GM12878 (cell line): ENCODE measurements around the gene ITPR2. TPM values are rescaled to one million over a fixed set of nuclear protein-coding genes. Genes with fewer than 3 reads are reported as not detected.
A peak's percentile ranks its signal among the peaks of the same experiment; 100 is the strongest.

Experiments used
- ATAC-seq: fragments of 200-7000 bp; cut with Tn5 transposase; 3 replicates; pipeline ENCODE4 v1.9.1; 2020; ENCODE audit warnings: mild to moderate bottlenecking, moderate library complexity
- Bru-seq: library from RNA; stranded (reverse); fragments of 400-500 nt; gene quantifications from one replicate; lab custom pipeline; 2021; lab: Mats Ljungman, UMichigan
- BruChase-seq, 2 experiments: library from RNA; stranded (reverse); fragments of 400-500 nt; gene quantifications; one replicate each; lab custom pipeline; 2021; lab: Mats Ljungman, UMichigan
- BruUV-seq: library from RNA; stranded (reverse); fragments of 400-500 nt; replicated peaks from 2 replicates; lab custom pipeline; 2021; lab: Mats Ljungman, UMichigan
- CTCF ChIA-PET: fragments of 300-600 bp; sonication (Branson Sonifier 250); formaldehyde crosslinking; extraction: SDS; loops from one replicate; lab custom pipeline; 2021; ENCODE audit warnings: inconsistent platforms; lab: Yijun Ruan, JAX
- POLR2A ChIA-PET: fragments of 350-600 bp; formaldehyde crosslinking; extraction: SDS; loops from one replicate; lab custom pipeline; 2021; ENCODE audit warnings: inconsistent platforms; lab: Charles Lee
- RAD21 ChIA-PET: fragments of 300-600 bp; sonication (Branson Sonifier 250); formaldehyde crosslinking; loops from one replicate; lab custom pipeline; 2023; ENCODE audit warnings: antibody characterized with exemption; ENCODE audit not compliant: unreplicated experiment; lab: Charles Lee
- SMC1A ChIA-PET: fragments of 300-600 bp; sonication (Branson Sonifier 250); formaldehyde crosslinking; loops from one replicate; lab custom pipeline; 2023; ENCODE audit not compliant: unreplicated experiment, uncharacterized antibody; lab: Charles Lee
- DNase-seq: peaks from one replicate; pipeline ENCODE4 v3.0.0-alpha.2; 2011; ENCODE audit warnings: low read depth, low spot score
- FAIRE-seq: peaks from 3 replicates; lab custom pipeline; 2011; peaks lifted over from hg19 to GRCh38; lab: Jason Lieb, UNC
- H2AFZ ChIP-seq: 2 replicates; pipeline ENCODE4 v1.6.0; 2011; ENCODE audit warnings: low read depth, low read length, control low read depth; ENCODE audit not compliant: control insufficient read depth
- H3K27ac ChIP-seq: 2 replicates; pipeline ENCODE4 v1.5.1; 2011; ENCODE audit warnings: control low read depth; ENCODE audit not compliant: control insufficient read depth, insufficient read depth
- H3K27me3 ChIP-seq, 2 experiments: replicated peaks in 1 of 2; 2 replicates each; pipeline versions ENCODE4 v1.6.0 to v1.6.1; 2011; ENCODE audit warnings: low read length in 1 of 2; ENCODE audit not compliant: control insufficient read depth in 2 of 2, insufficient read depth in 2 of 2
- H3K36me3 ChIP-seq, 2 experiments: 2 replicates each; pipeline ENCODE4 v1.5.1; 2011; ENCODE audit warnings: low read length in 1 of 2; ENCODE audit not compliant: control insufficient read depth in 2 of 2, insufficient read depth in 2 of 2
- H3K4me1 ChIP-seq: 2 replicates; pipeline ENCODE4 v1.6.1; 2011; ENCODE audit warnings: mild to moderate bottlenecking, low read length, moderate library complexity, mixed read lengths; ENCODE audit not compliant: control insufficient read depth, insufficient read depth
- H3K4me2 ChIP-seq: 2 replicates; pipeline ENCODE4 v1.6.0; 2011; ENCODE audit warnings: control low read depth; ENCODE audit not compliant: control insufficient read depth, insufficient read depth
- H3K4me3 ChIP-seq: fragments of 200-600 bp; sonication (generic); 2 replicates; pipeline ENCODE4 v1.5.1; 2016
- H3K79me2 ChIP-seq: 2 replicates; pipeline ENCODE4 v1.6.0; 2011; ENCODE audit warnings: low read length; ENCODE audit not compliant: control insufficient read depth, insufficient read depth
- H3K9ac ChIP-seq: 2 replicates; pipeline ENCODE4 v1.8.0; 2011; ENCODE audit warnings: low read length, control low read depth, mixed read lengths; ENCODE audit not compliant: control insufficient read depth, insufficient read depth
- H3K9me3 ChIP-seq: replicated peaks from 3 replicates; pipeline ENCODE4 v1.5.1; 2011; ENCODE audit warnings: mild to moderate bottlenecking, low read length; ENCODE audit not compliant: control insufficient read depth, insufficient read depth
- H4K20me1 ChIP-seq: 2 replicates; pipeline ENCODE4 v1.6.0; 2011; ENCODE audit not compliant: control insufficient read depth, insufficient read depth
- CBX5 ChIP-seq: sonication (generic); IDR thresholded peaks from 2 replicates; pipeline ENCODE4 v1.6.1; 2016; ENCODE audit warnings: low read depth, moderate library complexity, mild to moderate bottlenecking, inconsistent platforms
- ETV6 ChIP-seq, 2 experiments: fragments of 450-650 bp in 1 of 2; IDR thresholded peaks in 1 of 2; conservative IDR thresholded peaks in 1 of 2; 2 replicates each; pipeline ENCODE4 v1.6.1; 2014; ENCODE audit warnings: antibody characterized with exemption in 1 of 2, borderline replicate concordance in 1 of 2, low read depth in 1 of 2, mild to moderate bottlenecking in 1 of 2, moderate library complexity in 1 of 2
- HDAC6 ChIP-seq: fragments of 200-600 bp; sonication (generic); IDR thresholded peaks from one replicate; pipeline ENCODE4 v1.8.0; 2017; ENCODE audit warnings: antibody characterized with exemption; ENCODE audit not compliant: unreplicated experiment
- MAX ChIP-seq: IDR thresholded peaks from 2 replicates; pipeline ENCODE4 v1.6.1; 2012; ENCODE audit warnings: low read depth, low read length, improper control_type of control experiment
- NFXL1 ChIP-seq: fragments of 450-650 bp; IDR thresholded peaks from 2 replicates; pipeline ENCODE4 v1.6.1; 2017; ENCODE audit warnings: antibody characterized with exemption, mild to moderate bottlenecking, borderline replicate concordance
- NR2C2 ChIP-seq: IDR thresholded peaks from 2 replicates; pipeline ENCODE4 v1.6.1; 2011; ENCODE audit warnings: borderline replicate concordance, low read depth; ENCODE audit not compliant: control insufficient read depth, insufficient read length
- PKNOX1 ChIP-seq: fragments of 450-650 bp; IDR thresholded peaks from 2 replicates; pipeline ENCODE4 v1.6.1; 2016; ENCODE audit warnings: mild to moderate bottlenecking
- SMAD1 ChIP-seq: fragments of 450-650 bp; IDR thresholded peaks from 2 replicates; pipeline ENCODE4 v1.6.1; 2018; ENCODE audit warnings: mild to moderate bottlenecking, low read depth; ENCODE audit not compliant: partially characterized antibody
- SPI1 ChIP-seq: IDR thresholded peaks from 2 replicates; pipeline ENCODE4 v1.6.1; 2011; ENCODE audit warnings: low read depth, mild to moderate bottlenecking, low read length, moderate library complexity, borderline replicate concordance; ENCODE audit not compliant: insufficient read depth
- SUPT20H ChIP-seq: IDR thresholded peaks from 2 replicates; pipeline ENCODE4 v1.6.1; 2011; ENCODE audit warnings: low read depth, mild to moderate bottlenecking, low read length, moderate library complexity, borderline replicate concordance; ENCODE audit not compliant: control insufficient read depth
- TAF1 ChIP-seq: IDR thresholded peaks from 2 replicates; pipeline ENCODE4 v1.6.1; 2011; ENCODE audit warnings: mild to moderate bottlenecking, low read depth, low read length, borderline replicate concordance
- WGBS: methylation state at CpG from one replicate; pipeline ENCODE4 v1.1.6; 2016; ENCODE audit warnings: low lambda C conversion rate; ENCODE audit not compliant: insufficient replicate concordance, insufficient coverage; ENCODE audit errors: missing lambda C conversion rate; 5-methylcytosine and 5-hydroxymethylcytosine counted together
- in situ Hi-C: fragments of 300-500 bp; cut with MboI; formaldehyde crosslinking; loops from 9 replicates; pipeline ENCODE4 v1.14.3; 2018; ENCODE audit warnings: mixed read lengths
- intact Hi-C: fragments of 100-400 bp; cut with micrococcal nuclease; formaldehyde crosslinking; loops from one replicate; pipeline ENCODE4 v1.14.2; 2022; ENCODE audit not compliant: unreplicated experiment
- long read RNA-seq, 2 experiments: library from polyadenylated mRNA; unstranded; transcript quantifications; one replicate each; pipeline ENCODE4 v2.0.0, GENCODE V29; 2019 to 2020
- polyA minus RNA-seq, 3 experiments: library from RNA; depleted of rRNA, polyadenylated mRNA; stranded (reverse); fragments of >200 nt; gene quantifications; 2 replicates each; pipeline ENCODE4 v1.2.3, GENCODE V29; 2011
- polyA plus RNA-seq, 11 experiments: library from polyadenylated mRNA; depleted of rRNA in 4 of 11; unstranded in 6 of 11; stranded (reverse) in 5 of 11; fragments of >200 nt; fragmentation: Nextera tagmentation in 4 of 11; fragmentation: Illumina TruSeq in 1 of 11; extraction: Ambion mirVana in 4 of 11; extraction: Trizol in 1 of 11; gene quantifications; 1 replicate in 1 of 11; 2 replicates in 10 of 11; pipeline versions ENCODE4 v1.2.1 to v1.2.3, GENCODE V29; 2011 to 2016; ENCODE audit warnings: inconsistent platforms in 2 of 11, missing spikeins in 2 of 11, low read depth in 1 of 11
- total RNA-seq, 4 experiments: library from RNA; depleted of rRNA in 3 of 4; stranded (reverse); fragments of >200 nt in 3 of 4; fragmentation: Illumina TruSeq in 1 of 4; extraction: Trizol in 1 of 4; gene quantifications; 2 replicates each; pipeline versions ENCODE4 v1.2.1 to v1.2.3, GENCODE V29; 2013 to 2021
- TF ChIP-seq, protein P1 (sequence below): fragments of 450-650 bp; IDR thresholded peaks from 2 replicates; pipeline ENCODE4 v1.6.1; 2018; ENCODE audit warnings: borderline replicate concordance, mild to moderate bottlenecking; ENCODE audit not compliant: partially characterized antibody

Gene ITPR2
- total RNA-seq (2013; cell fraction: nucleolus; rRNA removed) = 388 and 403 TPM in 2 replicates
- total RNA-seq (2014; rRNA removed) (61.6 and 62.7 TPM in 2 replicates), total RNA-seq (2014; rRNA removed; fragmentation: Illumina TruSeq; extraction: Trizol) (67.0 and 73.4 TPM in 2 replicates), total RNA-seq (2021) (72.6 and 76.2 TPM in 2 replicates), polyA plus RNA-seq (2011; rRNA removed) (63.8 and 94.8 TPM in 2 replicates), polyA plus RNA-seq (2014; fragmentation: Illumina TruSeq; extraction: Trizol) (38.8 and 46.4 TPM in 2 replicates), polyA plus RNA-seq (2014; fragmentation: Nextera tagmentation; extraction: Ambion mirVana) (10 to 100 TPM in 1 of 2 experiments, 1 to 10 TPM in 1; 7.5 to 10.9 TPM), polyA plus RNA-seq (2014; rRNA removed) (22.9 and 24.5 TPM in 2 replicates), polyA plus RNA-seq (2016; fragmentation: Nextera tagmentation; extraction: Ambion mirVana) (10 to 100 TPM; 44.0 to 50.2 TPM), polyA minus RNA-seq (2011; rRNA and poly(A)+ RNA removed) (414 and 473 TPM in 2 replicates), Bru-seq, nascent RNA (percentile 92 among the genes with signal in this experiment), BruChase-seq, experiment 1, labeled RNA remaining after a 6-hour chase (percentile 89 among the genes with signal in this experiment), BruChase-seq, experiment 2, labeled RNA remaining after a 2-hour chase (percentile 88 among the genes with signal in this experiment)
- polyA plus RNA-seq (2011; ENCODE audit: low read depth) = 18.8 TPM
- polyA plus RNA-seq (2011; cell fraction: cytosol; rRNA removed) = 28.7 and 34.5 TPM in 2 replicates
- 76.6 and 81.8 TPM in 2 replicates for polyA plus RNA-seq (2011; cell fraction: nucleus; rRNA removed)
- 22.6 and 25.3 TPM in 2 replicates for polyA plus RNA-seq (2012)
- polyA minus RNA-seq (2011; cell fraction: cytosol; rRNA and poly(A)+ RNA removed) = 61.3 and 85.0 TPM in 2 replicates
- 370 and 490 TPM in 2 replicates for polyA minus RNA-seq (2011; cell fraction: nucleus; rRNA and poly(A)+ RNA removed)
- long read RNA-seq, experiment 1, partial matches to known transcripts = 8 of 14 reads
- long read RNA-seq, experiment 1, other reads (novel, unspliced or antisense) = 6 of 14 reads
- long read RNA-seq, experiment 2, partial matches to known transcripts = 134 of 201 reads
- long read RNA-seq, experiment 2, other reads (novel, unspliced or antisense) = 67 of 201 reads

DNA sequence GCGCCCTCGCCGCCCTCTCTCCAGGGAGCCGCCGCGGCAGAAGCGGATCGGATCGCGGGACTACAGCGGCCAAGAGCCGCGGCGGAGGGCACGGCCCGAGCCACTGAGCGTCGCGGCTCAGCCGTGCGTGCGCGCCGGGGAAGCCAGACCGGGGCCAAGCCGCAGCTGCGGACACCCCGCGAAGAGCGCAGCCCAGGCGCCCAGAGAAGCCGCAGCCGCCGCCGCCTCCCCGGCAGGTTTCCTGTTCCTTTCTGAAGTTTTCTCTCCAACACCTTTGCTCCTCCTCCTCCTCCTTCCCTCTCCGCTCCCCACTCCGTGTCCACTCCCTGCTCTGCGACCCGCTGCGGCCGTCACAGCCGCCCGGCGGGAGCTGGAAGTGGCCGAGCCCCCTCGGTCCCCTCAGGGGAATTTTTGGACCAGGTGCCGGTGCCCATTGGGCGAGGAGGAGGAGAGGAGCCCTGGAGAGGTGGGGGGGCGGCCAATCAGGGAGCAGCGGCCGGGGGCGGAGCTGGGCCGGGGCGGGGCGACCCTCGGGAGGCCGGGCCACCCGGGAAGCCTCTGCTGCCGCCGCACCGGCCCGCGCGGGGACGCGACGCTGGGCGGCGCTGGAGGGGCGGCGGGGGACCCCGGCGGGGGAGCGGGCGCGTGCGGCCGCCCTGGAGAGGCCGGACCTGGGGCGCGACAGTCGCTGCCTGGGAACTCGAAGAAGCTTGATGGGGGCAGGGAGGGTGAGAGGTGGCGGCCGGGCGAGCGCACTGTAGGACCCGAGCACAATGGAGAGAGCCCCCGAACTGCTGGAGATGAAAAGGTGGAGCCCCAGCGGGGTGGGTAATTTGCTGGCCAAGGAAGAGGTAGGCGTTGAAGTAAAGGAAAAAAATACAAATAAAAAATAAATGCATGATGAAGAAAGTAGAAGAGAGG lies at the start of gene ITPR2:
Gene ITPR2 (minus strand): TSS at position 373 of the 921 bp plus-strand sequence. CDS start 413 bp downstream, outside the sequence.
- peak within 1 kb of the TSS; percentile 87 for H3K4me3 ChIP-seq
- H3K4me2 ChIP-seq = peak within 1 kb of the TSS; percentile 78
- RAD21 ChIA-PET = interaction anchor here (0.8 to 6.2 kb wide), 32 partner anchors 10 to 472 kb away, joined by 3 to 51 read pairs (median 6); partner anchors contain the start of gene TM7SF3
- H3K9me3 ChIP-seq = no peaks in the 10 kb centered on the region
- H3K9ac ChIP-seq = peak within 1 kb of the TSS; percentile 81
- no peak for FAIRE-seq
- peaks cover 5% of the 10 kb centered on the region for H3K4me1 ChIP-seq
- H3K79me2 ChIP-seq = peaks cover 46% of the 10 kb centered on the region
- BruUV-seq = TSS peak; percentile 74
- peak; percentile 60 for DNase-seq
- POLR2A ChIA-PET = interaction anchor here (0.7 to 4.5 kb wide), 29 partner anchors 10 to 189 kb away, joined by 3 to 17 read pairs (median 4); partner anchors contain the start of gene MED21
- no peaks in the 10 kb centered on the region for H3K27me3 ChIP-seq
- in situ Hi-C loops (no loop called here), intact Hi-C loops (loop anchor here (2.0 to 10.0 kb wide), 4 partner anchors 52 to 182 kb away; partner anchors contain the start of gene TM7SF3)
- no peaks in the 10 kb centered on the region for H3K36me3 ChIP-seq
- peak within 1 kb of the TSS; percentile 89 for H2AFZ ChIP-seq
- ATAC-seq = peak; percentile 84
- WGBS = under 1% methylated on average over 44 of the region's 92 CpGs
- SMC1A ChIA-PET = interaction anchor here (0.7 to 6.3 kb wide), 23 partner anchors 10 to 122 kb away, joined by 3 to 41 read pairs (median 4); no protein-coding TSS in a partner anchor
- H3K27ac ChIP-seq = peak within 1 kb of the TSS; percentile 80
- CTCF ChIA-PET = interaction anchor here (0.7 to 5.2 kb wide), 24 partner anchors 8 to 183 kb away, joined by 3 to 80 read pairs (median 4); no protein-coding TSS in a partner anchor
- H4K20me1 ChIP-seq = no peaks in the 10 kb centered on the region
- TF ChIP-seq CBX5 = no peak
- TF ChIP-seq SPI1 = no peak
- TF ChIP-seq TAF1 = peak; percentile 91
- TF ChIP-seq ETV6 (conservative IDR thresholded peaks at IDR 0.05 in 1 of 2, IDR thresholded peaks at IDR 0.05 in 1 of 2; ENCODE audit: borderline replicate concordance in 1 of 2, low read depth in 1 of 2) = no peak
- TF ChIP-seq HDAC6 = peak; percentile 33
- TF ChIP-seq, protein P1, sequence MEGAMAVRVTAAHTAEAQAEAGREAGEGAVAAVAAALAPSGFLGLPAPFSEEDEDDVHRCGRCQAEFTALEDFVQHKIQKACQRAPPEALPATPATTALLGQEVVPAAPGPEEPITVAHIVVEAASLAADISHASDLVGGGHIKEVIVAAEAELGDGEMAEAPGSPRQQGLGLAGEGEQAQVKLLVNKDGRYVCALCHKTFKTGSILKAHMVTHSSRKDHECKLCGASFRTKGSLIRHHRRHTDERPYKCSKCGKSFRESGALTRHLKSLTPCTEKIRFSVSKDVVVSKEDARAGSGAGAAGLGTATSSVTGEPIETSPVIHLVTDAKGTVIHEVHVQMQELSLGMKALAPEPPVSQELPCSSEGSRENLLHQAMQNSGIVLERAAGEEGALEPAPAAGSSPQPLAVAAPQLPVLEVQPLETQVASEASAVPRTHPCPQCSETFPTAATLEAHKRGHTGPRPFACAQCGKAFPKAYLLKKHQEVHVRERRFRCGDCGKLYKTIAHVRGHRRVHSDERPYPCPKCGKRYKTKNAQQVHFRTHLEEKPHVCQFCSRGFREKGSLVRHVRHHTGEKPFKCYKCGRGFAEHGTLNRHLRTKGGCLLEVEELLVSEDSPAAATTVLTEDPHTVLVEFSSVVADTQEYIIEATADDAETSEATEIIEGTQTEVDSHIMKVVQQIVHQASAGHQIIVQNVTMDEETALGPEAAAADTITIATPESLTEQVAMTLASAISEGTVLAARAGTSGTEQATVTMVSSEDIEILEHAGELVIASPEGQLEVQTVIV = no peak
- no peak for TF ChIP-seq SUPT20H
- TF ChIP-seq SMAD1 = no peak
- TF ChIP-seq NR2C2 = no peak
- no peak for TF ChIP-seq MAX
- no peak for TF ChIP-seq PKNOX1
- TF ChIP-seq NFXL1 = no peak
